K562 (cell line): ENCODE data around the gene ZBTB49. TPM values are rescaled to one million over a fixed set of nuclear protein-coding genes. Genes with fewer than 3 reads are reported as not detected.

Experiments used
- ATAC-seq: fragments of 200-7000 bp; cut with Tn5 transposase; 3 replicates; pipeline ENCODE4 v1.9.1; 2020; ENCODE audit warnings: moderate library complexity
- BruUV-seq: library from RNA; stranded (reverse); fragments of 400-500 nt; replicated peaks from 2 replicates; lab custom pipeline; 2021; lab: Mats Ljungman, UMichigan
- CTCF ChIA-PET: fragments of 300-600 bp; formaldehyde crosslinking; extraction: SDS; loops from one replicate; lab custom pipeline; 2021; ENCODE audit warnings: low intra/inter-chr PET ratio; lab: Yijun Ruan, JAX
- POLR2A ChIA-PET: fragments of 300-600, 350-650 bp; sonication (Branson Sonifier 250); formaldehyde crosslinking; extraction: SDS; loops from one replicate; lab custom pipeline; 2021; ENCODE audit warnings: antibody characterized with exemption, inconsistent platforms; lab: Yijun Ruan, JAX
- DNase-seq, 4 experiments: peaks; one replicate each; pipeline versions ENCODE4 v3.0.0 to v3.0.0-alpha.2; 2011 to 2018; ENCODE audit warnings: low spot score in 3 of 4, mixed read lengths in 3 of 4; ENCODE audit errors: extremely low read depth in 1 of 4
- FAIRE-seq: peaks from 2 replicates; lab custom pipeline; 2011; peaks lifted over from hg19 to GRCh38; lab: Jason Lieb, UNC
- H2AFZ ChIP-seq: 2 replicates; pipeline ENCODE4 v1.6.0; 2011; ENCODE audit warnings: low read depth, low read length, control low read depth, inconsistent platforms
- H3K27ac ChIP-seq: fragments of 200-600 bp; 3 replicates; pipeline ENCODE4 v1.8.0; 2011; ENCODE audit warnings: low read depth, mild to moderate bottlenecking, control low read depth, inconsistent platforms, low read length, moderate library complexity, mixed read lengths; ENCODE audit errors: extremely low read depth
- H3K27me3 ChIP-seq, 2 experiments: fragments of 300-600 bp in 1 of 2; 2 replicates in 1 of 2; 3 replicates in 1 of 2; pipeline versions ENCODE4 v1.6.0 to v1.8.0; 2011; ENCODE audit warnings: inconsistent platforms in 2 of 2, low read length in 2 of 2, mild to moderate bottlenecking in 1 of 2, mixed read lengths in 1 of 2, moderate library complexity in 1 of 2; ENCODE audit not compliant: control insufficient read depth in 2 of 2, insufficient read depth in 2 of 2
- H3K36me3 ChIP-seq: fragments of 300-600 bp; 3 replicates; pipeline ENCODE4 v1.8.0; 2011; ENCODE audit warnings: mild to moderate bottlenecking, low read length, inconsistent platforms; ENCODE audit not compliant: control insufficient read depth, insufficient read depth
- H3K4me1 ChIP-seq, 2 experiments: fragments of 200-600 bp in 1 of 2; replicated peaks in 1 of 2; 2 replicates in 1 of 2; 3 replicates in 1 of 2; pipeline versions ENCODE4 v1.5.1 to v1.8.0; 2011; ENCODE audit warnings: inconsistent platforms in 2 of 2, low read length in 2 of 2, mild to moderate bottlenecking in 1 of 2, mixed read lengths in 1 of 2, moderate library complexity in 1 of 2; ENCODE audit not compliant: control insufficient read depth in 2 of 2, insufficient read depth in 2 of 2
- H3K4me2 ChIP-seq: 2 replicates; pipeline ENCODE4 v1.6.1; 2011; ENCODE audit warnings: low read length, control low read depth, inconsistent platforms, mixed read lengths; ENCODE audit not compliant: insufficient read depth
- H3K4me3 ChIP-seq: fragments of 200-600 bp; sonication (generic), shearing (Covaris generic); 2 replicates; pipeline ENCODE4 v1.5.1; 2016; ENCODE audit warnings: control low read depth, inconsistent platforms
- H3K79me2 ChIP-seq: fragments of 200-600 bp; 3 replicates; pipeline ENCODE4 v1.8.0; 2011; ENCODE audit warnings: low read length, inconsistent platforms; ENCODE audit not compliant: control insufficient read depth, insufficient read depth
- H3K9ac ChIP-seq, 2 experiments: 2 replicates each; pipeline versions ENCODE4 v1.6.0 to v1.6.1; 2011; ENCODE audit warnings: low read depth in 2 of 2, low read length in 2 of 2, control low read depth in 1 of 2, inconsistent platforms in 1 of 2, mild to moderate bottlenecking in 1 of 2, mixed read lengths in 1 of 2; ENCODE audit not compliant: insufficient read depth in 1 of 2
- H3K9me1 ChIP-seq: one replicate; pipeline ENCODE4 v1.6.0; 2011; ENCODE audit warnings: inconsistent platforms, mild to moderate bottlenecking, low read length, moderate library complexity; ENCODE audit not compliant: control insufficient read depth, insufficient read depth
- H3K9me3 ChIP-seq: replicated peaks from 2 replicates; pipeline ENCODE4 v1.5.1; 2011; ENCODE audit warnings: low read depth, low read length, inconsistent platforms; ENCODE audit not compliant: control insufficient read depth, insufficient read depth
- H4K20me1 ChIP-seq: replicated peaks from 2 replicates; pipeline ENCODE4 v1.6.1; 2011; ENCODE audit warnings: low read length, inconsistent platforms, mixed read lengths; ENCODE audit not compliant: control insufficient read depth, insufficient read depth
- HNRNPUL1 ChIP-seq: fragments of 200-400 bp; formaldehyde crosslinking; IDR thresholded peaks from 2 replicates; pipeline ENCODE4 v1.6.1; 2017; ENCODE audit warnings: low read length
- KDM2B ChIP-seq: fragments of 250-450 bp; sonication (Bioruptor Pico); IDR thresholded peaks from 2 replicates; pipeline ENCODE4 v1.8.0; 2021; ENCODE audit warnings: mild to moderate bottlenecking, moderate library complexity
- MTA2 ChIP-seq: fragments of 450-650 bp; IDR thresholded peaks from 2 replicates; pipeline ENCODE4 v1.6.1; 2016; ENCODE audit warnings: low read depth
- SREBF1 ChIP-seq: fragments of 150-350 bp; IDR thresholded peaks from 2 replicates; pipeline ENCODE4 v1.6.1; 2014; ENCODE audit warnings: antibody characterized with exemption, low read depth, low read length, borderline replicate concordance
- ZNF282 ChIP-seq: sonication (generic); formaldehyde crosslinking; IDR thresholded peaks from 2 replicates; pipeline ENCODE4 v1.8.1; 2023; ENCODE audit warnings: missing genetic modification reagents
- ZNF436 ChIP-seq: fragments of 250-450, 450-650 bp; sonication (Bioruptor Pico); formaldehyde crosslinking; IDR thresholded peaks from 2 replicates; pipeline ENCODE4 v1.7.0; 2020; ENCODE audit warnings: mild to moderate bottlenecking
- ZNF766 ChIP-seq: fragments of 200-800 bp; sonication (Bioruptor generic); conservative IDR thresholded peaks from 2 replicates; pipeline ENCODE4 v1.6.1; 2016; ENCODE audit warnings: missing genetic modification characterization, missing compliant biosample characterization
- WGBS: fragments of 100-300 bp; shearing (Covaris generic); methylation state at CpG from one replicate; pipeline ENCODE4 v1.1.6; 2016; ENCODE audit warnings: low coverage, mixed read lengths; ENCODE audit not compliant: insufficient coverage; ENCODE audit errors: missing lambda C conversion rate; 5-methylcytosine and 5-hydroxymethylcytosine counted together
- in situ Hi-C: fragments of 300-500 bp; cut with MboI; formaldehyde crosslinking; loops from 4 replicates; pipeline ENCODE4 v1.15.0; 2018; ENCODE audit warnings: inconsistent platforms, mixed read lengths
- intact Hi-C: fragments of 100-400 bp; cut with micrococcal nuclease; formaldehyde crosslinking; loops from 2 replicates; pipeline ENCODE4 v1.14.2; 2022
- polyA plus RNA-seq, 8 experiments: library from polyadenylated mRNA; depleted of rRNA in 4 of 8; stranded (reverse) in 5 of 8; unstranded in 3 of 8; fragments of >200 nt; fragmentation: Nextera tagmentation in 2 of 8; fragmentation: Illumina TruSeq in 1 of 8; extraction: Ambion mirVana in 2 of 8; extraction: Trizol in 1 of 8; gene quantifications; 2 replicates each; pipeline versions ENCODE4 v1.2.1 to v1.2.3, GENCODE V29; 2011 to 2014; ENCODE audit warnings: inconsistent platforms in 1 of 8, missing spikeins in 1 of 8
- total RNA-seq, 7 experiments: library from RNA; depleted of rRNA in 6 of 7; stranded (reverse); fragments of >200 nt in 6 of 7; fragmentation: Illumina TruSeq in 2 of 7; extraction: Trizol in 2 of 7; gene quantifications; 2 replicates each; pipeline versions ENCODE4 v1.2.1 to v1.2.3, GENCODE V29; 2011 to 2021; ENCODE audit warnings: low replicate concordance in 1 of 7
- TF ChIP-seq, protein P1 (sequence below): fragments of 450-650 bp; formaldehyde crosslinking; IDR thresholded peaks from 2 replicates; pipeline ENCODE4 v1.4.0; 2022; ENCODE audit warnings: mild to moderate bottlenecking, moderate library complexity
- TF ChIP-seq, protein P2 (sequence below): fragments of 450-650 bp; IDR thresholded peaks from 2 replicates; pipeline ENCODE4 v1.7.0; 2016; ENCODE audit warnings: borderline replicate concordance
- TF ChIP-seq, protein P3 (sequence below): fragments of 450-650 bp; IDR thresholded peaks from 2 replicates; pipeline ENCODE4 v1.6.1; 2016; ENCODE audit warnings: borderline replicate concordance
- TF ChIP-seq, protein P4 (sequence below): fragments of 450-650 bp; conservative IDR thresholded peaks from 2 replicates; pipeline ENCODE4 v1.6.1; 2016; ENCODE audit warnings: missing genetic modification characterization, low read depth, mild to moderate bottlenecking, control low read depth, missing compliant biosample characterization

ZBTB49 gene
- total and polyA plus RNA-seq, 9 of the 15 experiments (the other 6 are each of a cell fraction or from before 2014, with no cell fraction given) = 0.49 to 8.0 (median 4.2) TPM

DNA sequence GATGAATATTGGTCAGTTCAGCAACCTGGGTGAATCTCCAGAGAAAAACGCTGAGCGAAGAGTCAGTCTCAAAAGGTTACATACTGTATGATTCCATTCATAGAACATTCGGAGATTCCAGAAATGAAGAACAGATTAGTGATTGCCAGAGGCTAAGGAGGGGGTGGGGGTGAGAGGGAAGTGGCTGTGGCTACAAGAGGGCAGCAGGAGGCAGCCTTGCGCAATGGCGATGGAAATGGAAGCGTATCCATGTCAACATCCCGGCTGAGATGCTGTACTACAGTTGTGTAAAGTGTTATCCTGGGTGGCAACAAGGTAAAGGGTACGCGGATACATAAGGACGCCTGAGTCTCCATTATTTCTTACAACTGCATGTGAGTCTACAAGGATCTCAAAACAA lies 18.1 kb upstream of the ZBTB49 start (continued):
- no peak for TF ChIP-seq ZNF282 (CRISPR knock-in tag)

DNA sequence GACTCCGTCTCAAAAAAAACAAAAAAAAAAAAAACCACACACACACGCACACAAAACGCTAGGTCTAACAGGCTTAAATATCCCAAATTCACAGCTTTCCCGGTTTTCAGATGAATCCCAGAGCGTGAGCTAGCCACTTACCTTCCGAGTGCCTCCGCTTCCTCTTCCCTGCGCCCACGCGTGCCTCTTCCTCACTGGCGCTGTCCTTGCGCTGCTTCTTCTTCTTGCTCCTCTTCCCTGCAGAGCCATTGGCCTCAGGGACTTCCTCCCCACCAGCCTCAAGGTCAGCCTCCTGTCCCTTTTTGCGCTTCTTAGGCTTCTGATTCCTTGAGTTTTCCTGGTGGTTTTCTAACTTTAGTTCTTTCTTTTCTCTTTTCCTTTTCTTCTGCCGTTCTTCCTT lies 15.8 kb upstream of the ZBTB49 start:
- no peak overlapping the region for H3K4me2 ChIP-seq
- in situ Hi-C loops = no loop called here
- intact Hi-C loops = no loop called here
- TF ChIP-seq KDM2B (CRISPR knock-in tag) (no peak), ZNF436 (CRISPR knock-in tag) (no peak), HNRNPUL1 (no peak), SREBF1 (no peak), MTA2 (no peak), ZNF766 (CRISPR knock-in tag) (no peak)
- TF ChIP-seq, protein P1, sequence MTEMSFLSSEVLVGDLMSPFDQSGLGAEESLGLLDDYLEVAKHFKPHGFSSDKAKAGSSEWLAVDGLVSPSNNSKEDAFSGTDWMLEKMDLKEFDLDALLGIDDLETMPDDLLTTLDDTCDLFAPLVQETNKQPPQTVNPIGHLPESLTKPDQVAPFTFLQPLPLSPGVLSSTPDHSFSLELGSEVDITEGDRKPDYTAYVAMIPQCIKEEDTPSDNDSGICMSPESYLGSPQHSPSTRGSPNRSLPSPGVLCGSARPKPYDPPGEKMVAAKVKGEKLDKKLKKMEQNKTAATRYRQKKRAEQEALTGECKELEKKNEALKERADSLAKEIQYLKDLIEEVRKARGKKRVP = no peak
- TF ChIP-seq, protein P2, sequence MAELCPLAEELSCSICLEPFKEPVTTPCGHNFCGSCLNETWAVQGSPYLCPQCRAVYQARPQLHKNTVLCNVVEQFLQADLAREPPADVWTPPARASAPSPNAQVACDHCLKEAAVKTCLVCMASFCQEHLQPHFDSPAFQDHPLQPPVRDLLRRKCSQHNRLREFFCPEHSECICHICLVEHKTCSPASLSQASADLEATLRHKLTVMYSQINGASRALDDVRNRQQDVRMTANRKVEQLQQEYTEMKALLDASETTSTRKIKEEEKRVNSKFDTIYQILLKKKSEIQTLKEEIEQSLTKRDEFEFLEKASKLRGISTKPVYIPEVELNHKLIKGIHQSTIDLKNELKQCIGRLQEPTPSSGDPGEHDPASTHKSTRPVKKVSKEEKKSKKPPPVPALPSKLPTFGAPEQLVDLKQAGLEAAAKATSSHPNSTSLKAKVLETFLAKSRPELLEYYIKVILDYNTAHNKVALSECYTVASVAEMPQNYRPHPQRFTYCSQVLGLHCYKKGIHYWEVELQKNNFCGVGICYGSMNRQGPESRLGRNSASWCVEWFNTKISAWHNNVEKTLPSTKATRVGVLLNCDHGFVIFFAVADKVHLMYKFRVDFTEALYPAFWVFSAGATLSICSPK = no peak
- TF ChIP-seq, protein P3, sequence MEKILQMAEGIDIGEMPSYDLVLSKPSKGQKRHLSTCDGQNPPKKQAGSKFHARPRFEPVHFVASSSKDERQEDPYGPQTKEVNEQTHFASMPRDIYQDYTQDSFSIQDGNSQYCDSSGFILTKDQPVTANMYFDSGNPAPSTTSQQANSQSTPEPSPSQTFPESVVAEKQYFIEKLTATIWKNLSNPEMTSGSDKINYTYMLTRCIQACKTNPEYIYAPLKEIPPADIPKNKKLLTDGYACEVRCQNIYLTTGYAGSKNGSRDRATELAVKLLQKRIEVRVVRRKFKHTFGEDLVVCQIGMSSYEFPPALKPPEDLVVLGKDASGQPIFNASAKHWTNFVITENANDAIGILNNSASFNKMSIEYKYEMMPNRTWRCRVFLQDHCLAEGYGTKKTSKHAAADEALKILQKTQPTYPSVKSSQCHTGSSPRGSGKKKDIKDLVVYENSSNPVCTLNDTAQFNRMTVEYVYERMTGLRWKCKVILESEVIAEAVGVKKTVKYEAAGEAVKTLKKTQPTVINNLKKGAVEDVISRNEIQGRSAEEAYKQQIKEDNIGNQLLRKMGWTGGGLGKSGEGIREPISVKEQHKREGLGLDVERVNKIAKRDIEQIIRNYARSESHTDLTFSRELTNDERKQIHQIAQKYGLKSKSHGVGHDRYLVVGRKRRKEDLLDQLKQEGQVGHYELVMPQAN = no peak
- TF ChIP-seq, protein P4, sequence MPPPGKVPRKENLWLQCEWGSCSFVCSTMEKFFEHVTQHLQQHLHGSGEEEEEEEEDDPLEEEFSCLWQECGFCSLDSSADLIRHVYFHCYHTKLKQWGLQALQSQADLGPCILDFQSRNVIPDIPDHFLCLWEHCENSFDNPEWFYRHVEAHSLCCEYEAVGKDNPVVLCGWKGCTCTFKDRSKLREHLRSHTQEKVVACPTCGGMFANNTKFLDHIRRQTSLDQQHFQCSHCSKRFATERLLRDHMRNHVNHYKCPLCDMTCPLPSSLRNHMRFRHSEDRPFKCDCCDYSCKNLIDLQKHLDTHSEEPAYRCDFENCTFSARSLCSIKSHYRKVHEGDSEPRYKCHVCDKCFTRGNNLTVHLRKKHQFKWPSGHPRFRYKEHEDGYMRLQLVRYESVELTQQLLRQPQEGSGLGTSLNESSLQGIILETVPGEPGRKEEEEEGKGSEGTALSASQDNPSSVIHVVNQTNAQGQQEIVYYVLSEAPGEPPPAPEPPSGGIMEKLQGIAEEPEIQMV (tag) = no peak
- TF ChIP-seq, all 486 proteins: peak for 0
- no peaks in the 10 kb centered on the region; the same call in 2 of the 3 replicates for H3K79me2 ChIP-seq
- H4K20me1 ChIP-seq = no peaks in the 10 kb centered on the region; the same call in 1 of the 2 replicates
- no TSS peak for BruUV-seq
- no peak for FAIRE-seq
- ChIA-PET POLR2A (interaction anchor here (0.6 kb wide), 1 partner anchor 16 kb away, joined by 3 read pairs; the partner anchor contains the start of genes LYAR and ZBTB49), CTCF (no interaction called here)
- H3K4me1 ChIP-seq = no peaks in the 10 kb centered on the region
- H3K27ac ChIP-seq = no peak overlapping the region
- H2AFZ ChIP-seq = no peak overlapping the region
- no peaks in the 10 kb centered on the region for H3K9me1 ChIP-seq
- no peak overlapping the region for H3K9ac ChIP-seq
- no peaks in the 10 kb centered on the region for H3K27me3 ChIP-seq
- ATAC-seq = no peak
- DNase-seq = no peak
- 92% methylated on average over 13 of the region's 14 CpGs for WGBS
- no peaks in the 10 kb centered on the region for H3K9me3 ChIP-seq
- H3K4me3 ChIP-seq = no peak overlapping the region
- H3K36me3 ChIP-seq = peaks cover 97% of the 10 kb centered on the region
